GM20431 (cell line): ENCODE data around the gene SDSL.

Experiments used
- in situ Hi-C: fragments of 300-500 bp; cut with MseI, MboI; formaldehyde crosslinking; loops from one replicate; pipeline ENCODE4 v1.15.0; 2020; ENCODE audit warnings: low sequenced_read_pairs; ENCODE audit not compliant: unreplicated experiment

The SDSL gene

GRCh38 chr12:113416091-113416754 is 6.0 kb upstream of the SDSL start:
- in situ Hi-C loops = no loop called here

- in situ Hi-C loops = no loop called here
These were observed 3.8 kb upstream of the SDSL start for GRCh38 chr12:113418213-113418879.

- in situ Hi-C loops = no loop called here
These were observed 1.1 kb upstream of the SDSL start for GRCh38 chr12:113420996-113421595.

- in situ Hi-C loops = no loop called here
These were observed 898 bp downstream of the SDSL start for GRCh38 chr12:113422886-113423669.

GRCh38 chr12:113424456-113424855 is 2.3 kb downstream of the SDSL start:
- in situ Hi-C loops = no loop called here

- in situ Hi-C loops = loop anchor here (25.0 kb wide), 1 partner anchor 487 kb away; no protein-coding TSS in a partner anchor
These were observed 3.0 kb downstream of the SDSL start for GRCh38 chr12:113424915-113425823.

GRCh38 chr12:113425960-113426453 is 3.8 kb downstream of the SDSL start:
- in situ Hi-C loops = loop anchor here (25.0 kb wide), 1 partner anchor 486 kb away; no protein-coding TSS in a partner anchor

GRCh38 chr12:113427882-113428281 is 5.7 kb downstream of the SDSL start:
- in situ Hi-C loops = loop anchor here (25.0 kb wide), 1 partner anchor 484 kb away; no protein-coding TSS in a partner anchor

- in situ Hi-C loops = loop anchor here (25.0 kb wide), 1 partner anchor 484 kb away; no protein-coding TSS in a partner anchor
These were observed 6.3 kb downstream of the SDSL start for GRCh38 chr12:113428482-113428881.

- in situ Hi-C loops = loop anchor here (25.0 kb wide), 1 partner anchor 479 kb away; no protein-coding TSS in a partner anchor
These were observed 10.8 kb downstream of the SDSL start for GRCh38 chr12:113432986-113433385.

GRCh38 chr12:113435367-113435766 is 13.2 kb downstream of the SDSL start:
- in situ Hi-C loops = loop anchor here (25.0 kb wide), 1 partner anchor 477 kb away; no protein-coding TSS in a partner anchor

- in situ Hi-C loops = loop anchor here (25.0 kb wide), 1 partner anchor 476 kb away; no protein-coding TSS in a partner anchor
These were observed 14.4 kb downstream of the SDSL start for GRCh38 chr12:113436586-113436985.

GRCh38 chr12:113436993-113437728 is 15.0 kb downstream of the SDSL start:
- in situ Hi-C loops = loop anchor here (25.0 kb wide), 1 partner anchor 475 kb away; no protein-coding TSS in a partner anchor

GRCh38 chr12:113437729-113438100 is 15.5 kb downstream of the SDSL start:
- in situ Hi-C loops = loop anchor here (25.0 kb wide), 1 partner anchor 475 kb away; no protein-coding TSS in a partner anchor

- in situ Hi-C loops = loop anchor here (25.0 kb wide), 1 partner anchor 474 kb away; no protein-coding TSS in a partner anchor
These were observed 16.5 kb downstream of the SDSL start for GRCh38 chr12:113438523-113439300.

GRCh38 chr12:113439301-113439597 is 17.1 kb downstream of the SDSL start:
- in situ Hi-C loops = loop anchor here (25.0 kb wide), 1 partner anchor 473 kb away; no protein-coding TSS in a partner anchor

GRCh38 chr12:113439606-113440030 is 17.4 kb downstream of the SDSL start:
- in situ Hi-C loops = loop anchor here (25.0 kb wide), 1 partner anchor 473 kb away; no protein-coding TSS in a partner anchor
